Measurements from ENCODE around the gene MGAT3.

DNA sequence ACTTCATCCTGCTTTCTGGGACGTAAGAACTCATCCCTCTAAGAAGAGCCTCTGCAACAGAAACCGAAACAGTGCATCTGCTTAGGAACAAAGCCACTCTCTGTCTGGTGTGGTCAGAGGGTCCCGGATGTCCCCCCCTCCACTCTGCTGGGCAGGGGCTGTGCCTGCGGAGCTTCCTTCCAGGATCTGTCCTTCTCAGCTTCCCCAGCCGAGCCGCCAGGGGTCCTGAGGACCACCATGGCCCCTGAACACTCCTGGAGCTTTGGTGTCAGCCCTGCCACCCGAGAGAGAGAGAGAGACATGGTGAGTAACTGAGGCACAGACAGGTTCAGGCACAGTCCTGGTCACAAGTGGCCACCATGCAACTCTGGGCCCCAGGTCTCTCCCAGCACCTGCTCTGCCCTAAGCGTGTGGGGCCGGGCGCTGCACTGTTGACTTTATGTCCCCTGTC lies 24.4 kb upstream of the MGAT3 start:
- TF ChIP-seq, protein P1, sequence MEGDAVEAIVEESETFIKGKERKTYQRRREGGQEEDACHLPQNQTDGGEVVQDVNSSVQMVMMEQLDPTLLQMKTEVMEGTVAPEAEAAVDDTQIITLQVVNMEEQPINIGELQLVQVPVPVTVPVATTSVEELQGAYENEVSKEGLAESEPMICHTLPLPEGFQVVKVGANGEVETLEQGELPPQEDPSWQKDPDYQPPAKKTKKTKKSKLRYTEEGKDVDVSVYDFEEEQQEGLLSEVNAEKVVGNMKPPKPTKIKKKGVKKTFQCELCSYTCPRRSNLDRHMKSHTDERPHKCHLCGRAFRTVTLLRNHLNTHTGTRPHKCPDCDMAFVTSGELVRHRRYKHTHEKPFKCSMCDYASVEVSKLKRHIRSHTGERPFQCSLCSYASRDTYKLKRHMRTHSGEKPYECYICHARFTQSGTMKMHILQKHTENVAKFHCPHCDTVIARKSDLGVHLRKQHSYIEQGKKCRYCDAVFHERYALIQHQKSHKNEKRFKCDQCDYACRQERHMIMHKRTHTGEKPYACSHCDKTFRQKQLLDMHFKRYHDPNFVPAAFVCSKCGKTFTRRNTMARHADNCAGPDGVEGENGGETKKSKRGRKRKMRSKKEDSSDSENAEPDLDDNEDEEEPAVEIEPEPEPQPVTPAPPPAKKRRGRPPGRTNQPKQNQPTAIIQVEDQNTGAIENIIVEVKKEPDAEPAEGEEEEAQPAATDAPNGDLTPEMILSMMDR (IDR thresholded peaks at IDR 0.05; ENCODE audit: insufficient read depth, low read length, poor library complexity, severe bottlenecking): no peak
- TF ChIP-seq EZH2phosphoT487 (conservative IDR thresholded peaks at IDR 0.05; ENCODE audit: low read length): no peak

Data from SU-DHL-6 (cell line).